H1 (cell line): ENCODE results near the gene SOBP. TPM values are rescaled to one million over a fixed set of nuclear protein-coding genes. Genes with fewer than 3 reads are reported as not detected.

Experiments used
- CTCF ChIA-PET: fragments of 300-600 bp; sonication (Branson Sonifier 250); formaldehyde crosslinking; loops from one replicate; lab custom pipeline; 2021; ENCODE audit not compliant: partially characterized antibody; lab: Charles Lee
- POLR2A ChIA-PET: fragments of 300-600 bp; sonication (Branson Sonifier 250); formaldehyde crosslinking; loops from one replicate; lab custom pipeline; 2021; ENCODE audit warnings: inconsistent platforms; ENCODE audit not compliant: partially characterized antibody; lab: Charles Lee
- DNase-seq, 2 experiments: peaks; one replicate each; pipeline versions ENCODE4 v3.0.0 to v3.0.0-alpha.2; 2010 to 2022; ENCODE audit warnings: low spot score in 2 of 2, low read depth in 1 of 2, mixed read lengths in 1 of 2
- FAIRE-seq: peaks from 2 replicates; lab custom pipeline; 2011; peaks lifted over from hg19 to GRCh38; lab: Jason Lieb, UNC
- H2AFZ ChIP-seq: 2 replicates; pipeline ENCODE4 v1.8.1; 2012; ENCODE audit warnings: low read length, inconsistent platforms
- H2AK5ac ChIP-seq: 2 replicates; pipeline ENCODE4 v1.6.1; 2013; ENCODE audit warnings: low read depth, low read length
- H2BK120ac ChIP-seq: replicated peaks from 2 replicates; pipeline ENCODE3; 2013; ENCODE audit warnings: low read depth, low read length, inconsistent platforms
- H2BK12ac ChIP-seq: 2 replicates; pipeline ENCODE4 v1.6.1; 2013; ENCODE audit warnings: low read depth, low read length
- H2BK15ac ChIP-seq: 2 replicates; pipeline ENCODE4 v1.6.1; 2013; ENCODE audit warnings: low read length
- H2BK20ac ChIP-seq: 2 replicates; pipeline ENCODE4 v1.6.1; 2013; ENCODE audit warnings: low read length
- H2BK5ac ChIP-seq: 2 replicates; pipeline ENCODE4 v1.6.1; 2013; ENCODE audit warnings: low read depth, low read length
- H3K14ac ChIP-seq: 2 replicates; pipeline ENCODE4 v1.6.1; 2013; ENCODE audit warnings: inconsistent platforms; ENCODE audit not compliant: insufficient read length
- H3K18ac ChIP-seq: 2 replicates; pipeline ENCODE4 v1.6.1; 2013; ENCODE audit warnings: low read length; ENCODE audit errors: extremely low read depth
- H3K23ac ChIP-seq: 2 replicates; pipeline ENCODE4 v1.6.1; 2013; ENCODE audit warnings: inconsistent platforms; ENCODE audit not compliant: insufficient read length
- H3K23me2 ChIP-seq: 2 replicates; pipeline ENCODE4 v1.6.1; 2013; ENCODE audit warnings: low read depth, low read length
- H3K27ac ChIP-seq: 2 replicates; pipeline ENCODE4 v1.6.1; 2011; ENCODE audit warnings: low read depth, low read length, inconsistent platforms
- H3K27me3 ChIP-seq, 4 experiments: replicated peaks in 1 of 4; 1 replicate in 1 of 4; 2 replicates in 3 of 4; pipeline versions ENCODE4 v1.6.1 to v1.8.1; 2011 to 2013; ENCODE audit warnings: low read length in 3 of 4, mild to moderate bottlenecking in 3 of 4, inconsistent platforms in 2 of 4, mixed read lengths in 2 of 4, moderate library complexity in 1 of 4; ENCODE audit not compliant: control insufficient read depth in 3 of 4, insufficient read depth in 3 of 4; ENCODE audit errors: extremely low read depth in 1 of 4
- H3K36me3 ChIP-seq, 4 experiments: 2 replicates each; pipeline versions ENCODE4 v1.6.1 to v1.8.1; 2011 to 2013; ENCODE audit warnings: mild to moderate bottlenecking in 4 of 4, low read length in 3 of 4, moderate library complexity in 2 of 4, control low read depth in 1 of 4, inconsistent platforms in 1 of 4; ENCODE audit not compliant: insufficient read depth in 4 of 4, control insufficient read depth in 2 of 4
- H3K4ac ChIP-seq: replicated peaks from 2 replicates; pipeline ENCODE3; 2013; ENCODE audit warnings: low read length, low read depth, mixed read lengths, inconsistent platforms; ENCODE audit not compliant: insufficient read length
- H3K4me1 ChIP-seq, 4 experiments: replicated peaks in 1 of 4; 1 replicate in 1 of 4; 2 replicates in 3 of 4; pipeline versions ENCODE4 v1.6.1 to v1.8.1; 2011 to 2013; ENCODE audit warnings: low read length in 3 of 4, inconsistent platforms in 2 of 4, mixed read lengths in 1 of 4; ENCODE audit not compliant: insufficient read depth in 4 of 4, control insufficient read depth in 3 of 4
- H3K4me2 ChIP-seq, 2 experiments: 2 replicates each; pipeline versions ENCODE4 v1.6.1 to v1.8.1; 2011 to 2013; ENCODE audit warnings: low read depth in 2 of 2, low read length in 2 of 2, control low read depth in 1 of 2, inconsistent platforms in 1 of 2, mild to moderate bottlenecking in 1 of 2; ENCODE audit not compliant: insufficient read depth in 1 of 2
- H3K4me3 ChIP-seq, 4 experiments: fragments of 200-600, 300-600 bp in 1 of 4; sonication (generic), shearing (Covaris generic), sonication (Bioruptor Twin) in 1 of 4; 2 replicates each; pipeline versions ENCODE4 v1.5.1 to v1.8.1; 2011 to 2016; ENCODE audit warnings: low read length in 4 of 4, low read depth in 3 of 4, control low read depth in 2 of 4, inconsistent platforms in 2 of 4, mild to moderate bottlenecking in 2 of 4, mixed read lengths in 1 of 4, moderate library complexity in 1 of 4; ENCODE audit not compliant: insufficient read depth in 2 of 4; ENCODE audit errors: extremely low read depth in 1 of 4
- H3K56ac ChIP-seq: replicated peaks from 2 replicates; pipeline ENCODE3; 2013; ENCODE audit warnings: low read depth, mild to moderate bottlenecking, mixed read lengths, low read length, inconsistent platforms; ENCODE audit not compliant: insufficient read length
- H3K79me1 ChIP-seq: 2 replicates; pipeline ENCODE4 v1.6.1; 2013; ENCODE audit warnings: low read depth, low read length, control low read depth
- H3K79me2 ChIP-seq, 2 experiments: 2 replicates each; pipeline versions ENCODE4 v1.6.1 to v1.8.1; 2012 to 2013; ENCODE audit warnings: low read length in 2 of 2, mild to moderate bottlenecking in 2 of 2, inconsistent platforms in 1 of 2; ENCODE audit not compliant: insufficient read depth in 2 of 2, control insufficient read depth in 1 of 2
- H3K9ac ChIP-seq, 4 experiments: replicated peaks in 1 of 4; 1 replicate in 1 of 4; 2 replicates in 3 of 4; pipeline versions ENCODE4 v1.6.1 to v1.8.1; 2011 to 2013; ENCODE audit warnings: low read depth in 3 of 4, low read length in 3 of 4, control low read depth in 2 of 4, mild to moderate bottlenecking in 2 of 4, moderate library complexity in 2 of 4, inconsistent platforms in 1 of 4; ENCODE audit errors: extremely low read depth in 1 of 4
- H3K9me3 ChIP-seq, 2 experiments: 2 replicates each; pipeline versions ENCODE4 v1.6.1 to v1.8.1; 2012 to 2013; ENCODE audit warnings: mild to moderate bottlenecking in 2 of 2, moderate library complexity in 2 of 2, control low read depth in 1 of 2, inconsistent platforms in 1 of 2, low read depth in 1 of 2, low read length in 1 of 2, mixed read lengths in 1 of 2; ENCODE audit not compliant: insufficient read depth in 2 of 2
- H4K20me1 ChIP-seq, 2 experiments: replicated peaks in 1 of 2; 2 replicates each; pipeline versions ENCODE3 to v1.8.1; 2011 to 2013; ENCODE audit warnings: inconsistent platforms in 2 of 2, low read length in 2 of 2, mild to moderate bottlenecking in 1 of 2; ENCODE audit not compliant: insufficient read depth in 2 of 2, control insufficient read depth in 1 of 2
- H4K5ac ChIP-seq: 2 replicates; pipeline ENCODE4 v1.6.1; 2013; ENCODE audit warnings: low read length, low read depth, mixed read lengths, inconsistent platforms; ENCODE audit not compliant: insufficient read length
- H4K8ac ChIP-seq: 2 replicates; pipeline ENCODE4 v1.8.0; 2013; ENCODE audit warnings: mild to moderate bottlenecking, moderate library complexity, low read length, inconsistent platforms; ENCODE audit not compliant: insufficient read depth; ENCODE audit errors: extremely low read depth
- H4K91ac ChIP-seq: replicated peaks from 2 replicates; pipeline ENCODE3; 2013; ENCODE audit warnings: low read length, mixed read lengths, inconsistent platforms; ENCODE audit not compliant: insufficient read length
- CHD2 ChIP-seq: IDR thresholded peaks from 2 replicates; pipeline ENCODE4 v1.6.1; 2012; ENCODE audit warnings: low read length, improper control_type of control experiment
- EGR1 ChIP-seq: IDR thresholded peaks from 2 replicates; pipeline ENCODE4 v1.6.1; 2011; ENCODE audit warnings: low read depth, low read length, borderline replicate concordance
- EZH2 ChIP-seq: fragments of 200-600 bp; sonication (generic); IDR thresholded peaks from 2 replicates; pipeline ENCODE4 v1.7.1; 2012; ENCODE audit warnings: low read depth, mild to moderate bottlenecking, moderate library complexity, low read length, inconsistent platforms; ENCODE audit not compliant: severe bottlenecking
- NANOG ChIP-seq: IDR thresholded peaks from 2 replicates; pipeline ENCODE4 v1.6.1; 2011; ENCODE audit warnings: low read length, low read depth, mild to moderate bottlenecking, inconsistent platforms; ENCODE audit not compliant: insufficient read depth, poor library complexity, severe bottlenecking
- POU5F1 ChIP-seq: IDR thresholded peaks from 2 replicates; pipeline ENCODE4 v1.6.1; 2011; ENCODE audit warnings: low read depth, mild to moderate bottlenecking, low read length, moderate library complexity
- RFX5 ChIP-seq: IDR thresholded peaks from 2 replicates; pipeline ENCODE4 v1.6.1; 2011; ENCODE audit warnings: low read depth, low read length, improper control_type of control experiment, borderline replicate concordance
- RNF2 ChIP-seq: fragments of 200-900, 300-1000 bp; sonication (generic); IDR thresholded peaks from 2 replicates; pipeline ENCODE4 v1.7.1; 2016; ENCODE audit warnings: borderline replicate concordance, low read depth, mild to moderate bottlenecking, antibody characterized with exemption, low read length; ENCODE audit not compliant: poor library complexity, severe bottlenecking; ENCODE audit errors: missing control alignments
- SUZ12 ChIP-seq: fragments of 200-600 bp; sonication (generic); IDR thresholded peaks from 2 replicates; pipeline ENCODE4 v1.6.1; 2012; ENCODE audit warnings: mild to moderate bottlenecking, inconsistent platforms, low read length, moderate library complexity, mixed read lengths
- TEAD4 ChIP-seq: IDR thresholded peaks from 2 replicates; pipeline ENCODE4 v1.6.1; 2012; ENCODE audit warnings: low read depth, low read length, inconsistent platforms, mixed read lengths
- WGBS, 2 experiments: shearing (Covaris generic) in 1 of 2; methylation state at CpG; one replicate each; pipeline versions ENCODE4 v1.1.6 to v1.1.7; 2013 to 2015; ENCODE audit warnings: low lambda C conversion rate in 2 of 2, mixed read lengths in 2 of 2, inconsistent platforms in 1 of 2, low coverage in 1 of 2, missing lambda C conversion rate in 1 of 2; ENCODE audit not compliant: insufficient replicate concordance in 2 of 2, insufficient coverage in 1 of 2, insufficient read length in 1 of 2; ENCODE audit errors: extremely low coverage in 1 of 2, missing lambda C conversion rate in 1 of 2; 5-methylcytosine and 5-hydroxymethylcytosine counted together
- polyA plus RNA-seq, 7 experiments: library from polyadenylated mRNA; depleted of rRNA in 3 of 7; stranded (reverse) in 5 of 7; unstranded in 2 of 7; fragments of >200 nt in 5 of 7; fragments of 200-250 nt in 2 of 7; gene quantifications; 1 replicate in 5 of 7; 2 replicates in 1 of 7; 4 replicates in 1 of 7; pipeline versions ENCODE4 v1.2.1 to v1.2.3, GENCODE V29; 2011 to 2013; ENCODE audit warnings: missing spikeins in 2 of 7, mixed read lengths in 2 of 7
- total RNA-seq: library from RNA; stranded (reverse); fragmentation: NEBNext Ultra II Directional; extraction: Animal tissue kit (Norgen Biotek cat#: 25700); gene quantifications from 2 replicates; pipeline ENCODE4 v1.2.1, GENCODE V29; 2021
- TF ChIP-seq, protein P1 (sequence below): IDR thresholded peaks from 2 replicates; pipeline ENCODE4 v1.6.1; 2012; ENCODE audit warnings: inconsistent platforms

SOBP gene
- total and polyA plus RNA-seq, 2 of the 8 experiments (the other 6 are each of a cell fraction or from before 2014, with no cell fraction given): 0.45 to 6.2 TPM

GRCh38 chr6:107491138-107491609 lies 1.3 kb downstream of the SOBP start:
- Histone ChIP-seq H3K4ac (no peak overlapping the region), H3K23ac (no peak overlapping the region), H2AK5ac (no peak overlapping the region), H4K20me1 (peaks cover 0 to 2% of the 10 kb centered on the region in 2 experiments), H3K4me2 (peak overlapping the region; percentile 82 to 99), H3K4me1 (peaks cover 0 to 14% (median 10%) of the 10 kb centered on the region in 4 experiments; a peak in 6 of 7 replicates), H3K9me3 (no peaks in the 10 kb centered on the region), H2BK120ac (no peak overlapping the region), H2BK20ac (no peak overlapping the region), H2BK15ac (no peak overlapping the region), H3K14ac (no peak overlapping the region), H3K4me3 (peak overlapping the region; percentile 63 to 91 (median 86)), H2BK5ac (no peak overlapping the region), H3K9ac (no peak overlapping the region), H4K8ac (no peak overlapping the region), H3K27ac (no peak overlapping the region), H3K36me3 (no peaks in the 10 kb centered on the region), H3K79me1 (no peaks in the 10 kb centered on the region; the same call in 1 of the 2 replicates), H3K79me2 (no peaks in the 10 kb centered on the region), H4K5ac (no peak overlapping the region), H3K27me3 (peaks cover 10 to 43% (median 27%) of the 10 kb centered on the region in 4 experiments), H3K56ac (no peak overlapping the region), H3K23me2 (peaks cover 26% of the 10 kb centered on the region), H4K91ac (no peak overlapping the region), H2BK12ac (no peak overlapping the region), H3K18ac (no peak overlapping the region), H2AFZ (peak overlapping the region; percentile 36; the same call in 1 of the 2 replicates)
- FAIRE-seq: no peak
- 2% methylated on average over 33 of the region's 38 CpGs; no CpG with 5 or more reads in 1 of the 2 experiments for WGBS, 2 experiments
- DNase-seq: peak in 1 of 2 experiments; percentile 79
- ChIA-PET CTCF (interaction anchor here (0.7 to 2.2 kb wide), 7 partner anchors 32 to 164 kb away, joined by 3 to 9 read pairs (median 4); partner anchors contain the start of gene PDSS2), POLR2A (interaction anchor here (0.6 to 5.4 kb wide), 5 partner anchors 31 to 231 kb away, joined by 3 to 26 read pairs (median 3); partner anchors contain the start of gene PDSS2)
- TF ChIP-seq NANOG: no peak
- TF ChIP-seq CHD2: no peak
- TF ChIP-seq EZH2: no peak
- no peak for TF ChIP-seq RFX5
- no peak for TF ChIP-seq TEAD4
- no peak for TF ChIP-seq POU5F1
- TF ChIP-seq, protein P1, sequence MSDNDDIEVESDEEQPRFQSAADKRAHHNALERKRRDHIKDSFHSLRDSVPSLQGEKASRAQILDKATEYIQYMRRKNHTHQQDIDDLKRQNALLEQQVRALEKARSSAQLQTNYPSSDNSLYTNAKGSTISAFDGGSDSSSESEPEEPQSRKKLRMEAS: no peak
- peak; percentile 64; the same call in 1 of the 2 replicates for TF ChIP-seq EGR1
- TF ChIP-seq SUZ12: peak; percentile 64
- TF ChIP-seq RNF2: no peak
